Psoas muscle (tissue), 8 donors: ENCODE data around the gene RELN. TPM values are rescaled to one million over a fixed set of nuclear protein-coding genes. Genes with fewer than 3 reads are reported as not detected.

Experiments used
- ATAC-seq, 4 donors: fragments of 200-7000 bp; cut with Tn5 transposase; one replicate each; pipeline ENCODE4 v1.9.1; 2020; ENCODE audit warnings: moderate library complexity in 3 of 4, mild to moderate bottlenecking in 2 of 4
- DNase-seq, 2 donors: peaks; one replicate each; pipeline ENCODE4 v3.0.0-alpha.2; 2020
- H3K27ac ChIP-seq: fragments of 200-600 bp; one replicate; pipeline ENCODE4 v1.8.0; 2022
- H3K27me3 ChIP-seq, 3 donors: fragments of 200-600 bp in 1 of 3; one replicate each; pipeline versions ENCODE4 v1.6.1 to v1.8.0; 2013 to 2022; ENCODE audit warnings: low read length in 2 of 3, mild to moderate bottlenecking in 2 of 3, moderate library complexity in 1 of 3; ENCODE audit not compliant: insufficient read depth in 3 of 3
- H3K36me3 ChIP-seq, 2 donors: fragments of 200-600 bp in 1 of 2; one replicate each; pipeline versions ENCODE4 v1.6.1 to v1.8.0; 2013 to 2022; ENCODE audit warnings: low read depth in 1 of 2, mild to moderate bottlenecking in 1 of 2, moderate library complexity in 1 of 2; ENCODE audit not compliant: insufficient read depth in 1 of 2
- H3K4me1 ChIP-seq: fragments of 200-600 bp; one replicate; pipeline ENCODE4 v1.8.0; 2022
- H3K4me3 ChIP-seq: fragments of 200-600 bp; one replicate; pipeline ENCODE4 v1.8.0; 2022; ENCODE audit warnings: mild to moderate bottlenecking
- H3K9me3 ChIP-seq: fragments of 200-600 bp; one replicate; pipeline ENCODE4 v1.8.0; 2022
- CTCF ChIP-seq: fragments of 200-600 bp; IDR thresholded peaks from one replicate; pipeline ENCODE4 v1.8.0; 2022; ENCODE audit warnings: antibody characterized with exemption
- WGBS, 3 donors: extraction: QIAGEN DNeasy Blood & Tissue Kit; methylation state at CpG; one replicate each; pipeline versions ENCODE4 v1.1.6 to v1.1.7; 2013; 5-methylcytosine and 5-hydroxymethylcytosine counted together
- intact Hi-C, 2 donors: fragments of 100-400 bp; cut with DNase I; formaldehyde crosslinking; loops; one replicate each; pipeline versions ENCODE4 v1.11.0 to v1.14.2; 2022
- polyA plus RNA-seq, 3 donors: library from polyadenylated mRNA; stranded (reverse); fragments of 200-250 nt; gene quantifications; one replicate each; pipeline ENCODE4 v1.2.3, GENCODE V29; 2013
- total RNA-seq, 4 donors: library from RNA; stranded (reverse); fragmentation: NEBNext Ultra II Directional in 2 of 4; extraction: Animal tissue kit (Norgen Biotek cat#: 25700) in 2 of 4; gene quantifications; one replicate each; pipeline versions ENCODE4 v1.2.1 to v1.2.4, GENCODE V29; 2021 to 2023
- donor health status: healthy with polysubstance abuse.
- donor health status: DM: no; HTN: no; CAD: no; lungs with moderate emphysema.
- donor health status: Bipolar disorder and iron deficiency.
- donor health status: healthy.
- donor health status: DM: yes; HTN: yes; CAD: no.
- donor health status: DM: no; HTN: no; CAD: no.
- donor health status: DM: no; HTN: no; CAD: no.
- donor health status: DM: yes; HTN: yes; CAD: no.

Gene RELN
- total and polyA plus RNA-seq, 7 donors, result 0.10 to 0.44 (median 0.32) TPM

- H3K4me3 ChIP-seq, result no peak overlapping the region
- no peak overlapping the region for H3K27ac ChIP-seq
- no peaks in the 10 kb centered on the region for H3K9me3 ChIP-seq
- H3K36me3 ChIP-seq, result no peaks in the 10 kb centered on the region
- intact Hi-C loops, result no loop called here
- 29 to 60% (median 50%) methylated on average over 3 of the region's 3 CpGs for WGBS, 3 donors
- H3K27me3 ChIP-seq, result no peaks in the 10 kb centered on the region
- TF ChIP-seq CTCF, result no peak
- DNase-seq, result no peak
- no peaks in the 10 kb centered on the region for H3K4me1 ChIP-seq
- ATAC-seq, result no peak
Observed at GRCh38 chr7:103702454-103702853, 287.0 kb downstream of the RELN start.

- TF ChIP-seq CTCF, result no peak
- Histone ChIP-seq H3K27ac (no peak overlapping the region), H3K9me3 (no peaks in the 10 kb centered on the region), H3K4me3 (no peak overlapping the region), H3K36me3 (no peaks in the 10 kb centered on the region), H3K4me1 (no peaks in the 10 kb centered on the region), H3K27me3 (no peaks in the 10 kb centered on the region)
- DNase-seq (no peak), ATAC-seq (no peak)
- intact Hi-C loops, result no loop called here
- WGBS, 3 donors, result 75 to 83% (median 79%) methylated on average over 1 of the region's 1 CpG
Observed at GRCh38 chr7:103699032-103699431, 290.4 kb downstream of the RELN start.

- Histone ChIP-seq H3K36me3 (no peaks in the 10 kb centered on the region), H3K27ac (no peak overlapping the region), H3K4me1 (no peaks in the 10 kb centered on the region), H3K9me3 (no peaks in the 10 kb centered on the region), H3K27me3 (no peaks in the 10 kb centered on the region), H3K4me3 (no peak overlapping the region)
- no peak for DNase-seq
- no peak for TF ChIP-seq CTCF
- intact Hi-C loops, result no loop called here
- no peak for ATAC-seq
Observed at GRCh38 chr7:103698064-103698463, 291.4 kb downstream of the RELN start.

- ATAC-seq (no peak), DNase-seq (no peak)
- Histone ChIP-seq H3K9me3 (no peaks in the 10 kb centered on the region), H3K27me3 (peaks cover 0 to 3% (median 0%) of the 10 kb centered on the region in 3 donors), H3K4me3 (no peak overlapping the region), H3K36me3 (no peaks in the 10 kb centered on the region), H3K27ac (no peak overlapping the region), H3K4me1 (no peaks in the 10 kb centered on the region)
- TF ChIP-seq CTCF, result no peak
- WGBS, 3 donors, result 71 to 77% (median 74%) methylated on average over 4 of the region's 4 CpGs
- intact Hi-C loops, result no loop called here
Observed at GRCh38 chr7:103695521-103695920, 293.9 kb downstream of the RELN start.

DNA sequence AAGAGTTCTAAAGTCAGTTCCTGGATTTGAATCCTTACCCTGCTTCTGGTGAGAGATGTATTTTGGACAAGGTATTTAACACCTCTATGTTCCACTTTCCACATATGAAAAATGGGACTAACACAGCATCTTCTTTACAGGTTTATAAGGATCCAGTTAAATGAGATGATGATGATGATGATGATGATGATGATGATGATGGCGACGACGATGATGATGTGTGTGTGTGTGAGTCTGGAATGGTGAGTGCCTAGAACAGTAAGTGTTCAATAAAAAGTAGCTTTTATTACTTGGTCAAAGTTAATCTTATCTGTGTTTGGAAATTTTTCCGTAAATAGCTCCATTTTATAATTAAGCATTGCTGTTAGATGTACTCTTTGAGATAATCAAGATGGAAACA is 295.2 kb downstream of the RELN start:
- intact Hi-C loops, result no loop called here
- H3K27me3 ChIP-seq, result peaks cover 0 to 3% (median 0%) of the 10 kb centered on the region in 3 donors
- TF ChIP-seq CTCF, result no peak
- no peaks in the 10 kb centered on the region for H3K4me1 ChIP-seq
- 84 to 95% (median 93%) methylated on average over 4 of the region's 4 CpGs for WGBS, 3 donors
- H3K9me3 ChIP-seq, result no peaks in the 10 kb centered on the region
- ATAC-seq (no peak), DNase-seq (no peak)
- H3K27ac ChIP-seq, result no peak overlapping the region
- H3K4me3 ChIP-seq, result no peak overlapping the region
- H3K36me3 ChIP-seq, result no peaks in the 10 kb centered on the region
